HPDE6-E6E7 (cell line): ENCODE results near the gene LIPE.
"Not testable (repeated sequence)": the region's sequence is repeated elsewhere in the genome, so short reads cannot be mapped to it uniquely, and the experiment has no call there.

ENCODE experiments used
- DNase-seq: peaks from one replicate; pipeline ENCODE4 v3.0.0; 2011; ENCODE audit warnings: missing footprints; ENCODE audit errors: extremely low spot score

The LIPE gene

GRCh38 chr19:42427313-42427712 lies at the start of gene LIPE:
Gene LIPE (minus strand): TSS chr19:42427388. CDS start chr19:42427149, 239 bp downstream.
- no peak for DNase-seq

GRCh38 chr19:42475366-42475765 lies 48.2 kb upstream of the LIPE start:
- no peak for DNase-seq

- no peak for DNase-seq
These were observed 47.6 kb upstream of the LIPE start for GRCh38 chr19:42474743-42475142.

- no peak for DNase-seq
These were observed 46.5 kb upstream of the LIPE start for GRCh38 chr19:42473686-42474085.

- no peak for DNase-seq
These were observed 45.4 kb upstream of the LIPE start for GRCh38 chr19:42472402-42473147.

GRCh38 chr19:42471554-42472249 lies 44.5 kb upstream of the LIPE start:
- DNase-seq = no peak

- DNase-seq = no peak
These were observed 42.4 kb upstream of the LIPE start for GRCh38 chr19:42469311-42470235.

- DNase-seq = peak; percentile 54
These were observed 41.1 kb upstream of the LIPE start for GRCh38 chr19:42468273-42468796.

GRCh38 chr19:42467183-42467760 lies 40.1 kb upstream of the LIPE start:
- DNase-seq = no peak

GRCh38 chr19:42466521-42467182 lies 39.5 kb upstream of the LIPE start:
- DNase-seq = no peak

GRCh38 chr19:42465827-42466280 lies 38.7 kb upstream of the LIPE start:
- DNase-seq = no peak

GRCh38 chr19:42461700-42462324 lies 34.6 kb upstream of the LIPE start:
- no peak for DNase-seq

- DNase-seq = not testable (repeated sequence)
These were observed 34.0 kb upstream of the LIPE start for GRCh38 chr19:42461231-42461630.

GRCh38 chr19:42459926-42460325 lies 32.7 kb upstream of the LIPE start:
- DNase-seq = no peak

GRCh38 chr19:42455621-42456081 lies 28.5 kb upstream of the LIPE start:
- DNase-seq = peak; percentile 92

GRCh38 chr19:42455086-42455485 lies 27.9 kb upstream of the LIPE start:
- no peak for DNase-seq

GRCh38 chr19:42452590-42452989 lies 25.4 kb upstream of the LIPE start:
- no peak for DNase-seq

GRCh38 chr19:42450314-42450934 lies 23.2 kb upstream of the LIPE start:
- peak; percentile 82 for DNase-seq

GRCh38 chr19:42448306-42448705 lies 21.1 kb upstream of the LIPE start:
- not testable (repeated sequence) for DNase-seq

- DNase-seq = no peak
These were observed 18.8 kb upstream of the LIPE start for GRCh38 chr19:42445948-42446347.
